GM12892 (cell line): ENCODE results near the gene DSCAML1.
A peak's percentile ranks its signal among the peaks of the same experiment; 100 is the strongest.

Source experiments
- DNase-seq: peaks from one replicate; pipeline ENCODE4 v3.0.0; 2011; ENCODE audit not compliant: insufficient read length
- FAIRE-seq: peaks from 2 replicates; lab custom pipeline; 2011; peaks lifted over from hg19 to GRCh38; lab: Jason Lieb, UNC
- POLR2A ChIP-seq: IDR thresholded peaks from 2 replicates; pipeline ENCODE4 v1.6.1; 2011; ENCODE audit warnings: low read depth, low read length, control low read depth
- POLR2AphosphoS5 ChIP-seq: IDR thresholded peaks from 2 replicates; pipeline ENCODE4 v1.6.1; 2011; ENCODE audit warnings: low read depth, low read length, control low read depth
- TAF1 ChIP-seq: IDR thresholded peaks from 2 replicates; pipeline ENCODE4 v1.6.1; 2011; ENCODE audit warnings: low read depth, mild to moderate bottlenecking, control low read depth, low read length, borderline replicate concordance

DSCAML1 gene

DNA sequence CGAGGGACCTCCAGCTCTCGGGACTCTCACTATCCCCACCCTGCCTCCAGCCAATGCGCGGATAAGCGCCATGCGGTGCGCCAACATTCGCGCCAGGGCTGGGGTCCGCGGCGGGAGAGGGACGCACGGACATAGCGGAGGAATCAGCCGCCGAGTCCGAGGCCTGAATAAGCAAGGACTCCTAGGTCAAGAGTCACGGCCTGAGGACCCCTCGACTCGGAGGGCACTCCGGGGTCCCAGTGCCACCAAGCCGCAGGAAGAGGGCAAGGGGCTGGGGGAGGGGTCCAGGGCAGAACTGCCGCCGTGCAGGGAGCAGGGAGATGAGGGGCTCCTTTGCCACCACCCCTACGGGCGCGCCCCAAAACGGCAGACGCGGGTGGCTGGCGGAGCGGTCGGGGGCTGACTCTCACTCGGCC is 552 bp downstream of the DSCAML1 start:
- TF ChIP-seq TAF1 (no peak), POLR2A (no peak), POLR2AphosphoS5 (no peak)
- DNase-seq = no peak
- no peak for FAIRE-seq

DNA sequence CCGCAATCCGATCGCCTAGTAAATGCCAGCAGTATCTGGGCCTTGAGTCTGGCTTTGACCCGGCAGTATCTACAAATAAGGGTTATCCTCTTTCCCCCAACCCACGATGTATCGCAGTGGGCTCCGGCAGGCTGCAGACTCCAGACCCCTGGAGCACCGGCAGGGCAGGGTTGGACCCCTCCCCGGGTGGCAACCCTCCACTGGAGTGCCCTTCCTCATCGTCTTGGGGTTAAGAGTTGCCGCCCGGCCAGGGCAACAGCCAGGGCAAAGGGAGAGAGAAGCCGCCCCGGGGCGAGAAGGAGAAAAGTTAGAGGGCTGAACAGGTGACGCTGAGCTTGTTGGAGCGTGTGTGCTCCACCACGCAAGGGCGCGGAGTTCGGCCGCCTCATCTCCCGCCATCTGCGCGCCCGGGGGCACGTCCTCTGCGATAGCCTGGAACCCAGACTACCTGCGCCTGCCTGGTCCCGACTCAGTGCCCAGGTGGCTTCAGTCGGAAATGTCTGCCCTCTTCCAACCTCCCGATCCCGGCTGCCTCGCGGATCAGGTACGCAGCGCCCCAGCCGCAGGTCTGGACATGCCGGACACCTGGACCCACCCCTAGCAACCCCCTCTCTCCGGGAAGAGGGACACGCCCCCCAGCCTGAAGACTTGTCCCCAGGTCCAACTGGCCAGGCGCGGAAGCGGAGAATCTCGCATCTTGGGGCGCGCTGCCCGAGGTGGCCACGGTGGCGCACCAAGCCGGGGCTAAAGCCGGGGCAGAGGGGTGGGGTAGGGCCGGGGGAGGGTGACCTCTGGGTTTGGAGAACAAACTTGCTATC is 1.2 kb downstream of the DSCAML1 start:
- FAIRE-seq (no peak), DNase-seq (no peak)
- no peak for TF ChIP-seq POLR2A
- no peak for TF ChIP-seq TAF1
- no peak for TF ChIP-seq POLR2AphosphoS5

DNA sequence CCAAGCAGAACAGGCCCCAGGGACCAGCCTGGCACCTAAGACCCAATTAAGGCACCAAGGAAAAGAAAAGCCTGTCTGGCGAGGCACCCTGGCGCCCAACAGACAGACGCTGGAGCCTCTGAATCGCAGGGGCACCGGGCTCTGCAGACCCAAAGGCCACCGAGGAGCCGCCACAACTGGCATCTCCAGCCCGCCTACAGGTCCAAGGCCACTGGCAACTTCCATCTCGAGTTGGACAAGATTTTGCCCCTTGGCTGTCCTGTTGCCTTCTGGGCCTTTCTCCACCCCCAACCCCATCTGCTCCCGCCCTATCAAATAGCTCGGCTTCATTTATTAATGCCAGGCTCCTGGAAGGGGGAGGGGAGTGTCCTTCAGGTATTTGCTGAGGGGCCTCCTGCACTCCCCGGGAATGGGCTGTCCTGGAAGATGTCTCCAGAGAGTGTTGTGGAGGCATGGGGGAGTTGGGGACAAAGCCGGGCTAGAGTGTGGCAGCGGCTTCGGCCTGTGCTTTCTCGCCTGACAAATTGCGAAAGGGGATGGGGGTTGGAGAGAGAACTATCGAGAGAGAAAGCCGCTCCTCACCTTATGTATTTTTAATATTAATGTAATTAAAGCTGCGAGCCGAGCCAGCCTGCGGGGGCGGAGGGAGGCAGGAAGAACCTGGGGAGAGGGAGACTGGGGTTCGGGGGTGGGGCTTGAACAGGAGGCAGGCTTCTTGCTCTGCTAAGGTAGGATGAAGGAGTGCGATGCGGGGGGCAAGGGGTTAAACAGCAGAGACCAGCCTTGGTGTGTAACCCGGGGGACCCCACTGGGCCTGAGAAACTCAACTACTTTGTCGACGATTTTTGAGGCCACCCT is 2.0 kb downstream of the DSCAML1 start:
- DNase-seq (no peak), FAIRE-seq (no peak)
- TF ChIP-seq POLR2AphosphoS5 (no peak), POLR2A (no peak), TAF1 (no peak)

DNA sequence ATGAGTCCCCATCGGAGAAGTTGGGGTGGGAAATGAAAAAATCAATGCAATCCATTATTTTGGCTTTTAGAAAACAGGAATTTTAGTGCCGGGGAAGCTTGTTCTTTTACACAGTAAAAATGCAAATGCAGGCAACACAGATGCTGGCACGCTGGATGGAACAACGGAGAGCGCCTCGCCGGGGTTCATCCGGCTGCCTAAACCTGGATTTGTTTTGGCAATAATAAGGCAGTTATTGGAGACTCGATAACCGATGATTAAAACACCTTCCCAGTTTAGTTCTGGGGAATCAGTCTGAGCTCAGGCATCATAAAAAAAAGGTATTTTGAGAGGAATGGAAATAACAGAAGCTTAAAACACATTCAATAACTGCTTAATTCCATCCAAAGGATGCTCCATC is 2.9 kb downstream of the DSCAML1 start:
- FAIRE-seq (no peak), DNase-seq (no peak)
- no peak for TF ChIP-seq POLR2AphosphoS5
- no peak for TF ChIP-seq POLR2A
- TF ChIP-seq TAF1 = no peak

DNA sequence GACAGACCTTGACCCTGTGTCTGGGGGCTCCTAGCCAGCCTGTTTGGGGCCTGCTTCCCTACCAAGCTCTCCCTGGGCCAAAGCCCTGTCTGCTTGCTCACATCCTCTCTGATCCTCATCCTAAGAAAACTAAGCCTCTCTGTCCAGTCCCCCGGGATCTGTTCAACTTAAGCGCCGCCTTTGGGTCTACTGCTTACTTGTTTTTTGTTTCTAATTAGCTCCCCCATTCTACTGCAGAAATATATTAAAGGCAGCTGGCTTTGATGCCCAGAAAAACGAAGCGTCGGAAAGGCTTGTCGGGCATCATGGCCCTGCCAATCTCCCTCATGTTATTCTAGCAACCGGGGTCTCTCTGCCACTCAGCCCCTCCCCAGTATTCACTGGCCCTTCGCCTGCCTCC is 3.4 kb downstream of the DSCAML1 start:
- TF ChIP-seq POLR2A (no peak), POLR2AphosphoS5 (no peak), TAF1 (no peak)
- FAIRE-seq (no peak), DNase-seq (no peak)

DNA sequence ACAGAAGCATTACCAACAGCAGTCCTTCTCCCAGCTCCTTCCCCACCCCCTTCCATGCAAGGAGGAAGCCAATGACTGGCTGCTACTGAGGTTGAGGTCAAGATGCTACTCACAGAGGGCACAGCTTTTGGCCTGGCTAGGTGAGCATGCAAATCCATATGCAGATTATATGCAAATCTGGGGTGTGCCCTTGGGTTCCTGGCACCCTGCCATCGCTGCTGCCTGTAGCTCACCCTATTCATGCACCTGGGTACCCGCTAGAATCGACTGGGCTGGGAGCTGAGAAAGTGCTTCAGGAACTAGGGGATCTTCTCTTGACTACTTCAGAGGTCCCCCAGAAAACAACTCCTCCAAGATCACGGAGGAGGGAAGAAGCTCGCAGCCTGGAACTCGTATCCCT is 4.0 kb downstream of the DSCAML1 start:
- TF ChIP-seq TAF1 (no peak), POLR2A (no peak), POLR2AphosphoS5 (no peak)
- DNase-seq = no peak
- FAIRE-seq = peak; percentile 9

DNA sequence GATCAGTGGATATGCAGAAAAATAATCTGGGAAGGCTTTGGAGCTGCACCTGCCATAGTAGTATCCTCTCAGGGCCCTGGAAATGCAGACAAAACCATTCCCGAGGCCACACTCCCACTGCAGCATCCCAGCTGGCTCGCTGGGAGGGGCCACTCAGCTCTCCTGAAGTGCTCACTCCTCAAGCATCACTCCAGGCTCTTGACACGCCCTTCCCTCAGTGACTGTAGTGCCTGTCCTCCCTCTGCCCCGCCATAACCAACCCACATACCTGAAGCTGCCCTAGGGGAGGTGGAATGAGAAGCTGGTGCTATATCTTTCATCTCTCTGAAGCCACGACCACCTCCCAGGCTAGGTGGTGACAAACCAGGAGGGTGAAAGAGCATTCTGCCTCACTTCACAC is 4.8 kb downstream of the DSCAML1 start:
- FAIRE-seq (no peak), DNase-seq (no peak)
- TF ChIP-seq TAF1 = no peak
- no peak for TF ChIP-seq POLR2AphosphoS5
- TF ChIP-seq POLR2A = no peak

DNA sequence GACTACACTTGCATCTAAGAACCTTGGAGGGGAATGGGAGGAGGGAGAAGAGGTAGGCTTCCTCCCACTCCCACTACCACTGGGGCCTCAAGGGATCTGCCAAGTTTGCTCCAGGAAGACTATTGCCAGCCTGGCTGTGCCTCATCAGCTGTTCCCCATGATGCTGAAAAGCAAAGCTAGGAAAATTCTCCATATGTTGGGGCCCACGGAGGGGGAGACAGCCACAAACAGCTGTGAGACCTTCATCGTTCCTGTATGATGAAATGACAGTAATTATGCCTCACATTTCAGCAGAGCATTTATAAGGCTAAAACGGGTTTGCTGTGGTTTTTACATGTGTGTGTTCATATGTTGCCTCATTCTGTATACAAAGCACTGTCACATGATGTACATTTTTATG is 6.7 kb downstream of the DSCAML1 start:
- no peak for TF ChIP-seq POLR2AphosphoS5
- no peak for TF ChIP-seq POLR2A
- no peak for TF ChIP-seq TAF1
- DNase-seq = no peak
- FAIRE-seq = no peak

DNA sequence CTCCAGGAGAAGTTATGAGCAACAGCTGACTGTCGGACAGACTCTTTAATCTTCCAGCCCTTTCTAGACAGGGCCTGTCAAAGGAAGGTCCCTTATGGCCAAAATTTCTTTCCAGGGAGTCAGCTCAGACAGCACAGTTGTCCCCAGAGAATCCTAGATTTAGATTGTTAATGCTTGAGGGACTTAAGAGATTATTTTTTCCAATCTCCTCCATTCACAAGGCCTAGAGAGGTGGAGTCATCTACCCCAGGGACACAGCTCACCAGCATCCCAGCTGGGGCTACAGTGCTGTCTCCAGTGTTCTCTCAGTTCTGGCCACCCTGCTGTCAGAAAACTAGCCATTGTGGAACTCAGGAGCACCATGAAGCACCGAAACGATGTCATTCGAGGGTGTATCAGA is 7.8 kb downstream of the DSCAML1 start:
- TF ChIP-seq POLR2A (no peak), TAF1 (no peak), POLR2AphosphoS5 (no peak)
- DNase-seq (no peak), FAIRE-seq (no peak)

DNA sequence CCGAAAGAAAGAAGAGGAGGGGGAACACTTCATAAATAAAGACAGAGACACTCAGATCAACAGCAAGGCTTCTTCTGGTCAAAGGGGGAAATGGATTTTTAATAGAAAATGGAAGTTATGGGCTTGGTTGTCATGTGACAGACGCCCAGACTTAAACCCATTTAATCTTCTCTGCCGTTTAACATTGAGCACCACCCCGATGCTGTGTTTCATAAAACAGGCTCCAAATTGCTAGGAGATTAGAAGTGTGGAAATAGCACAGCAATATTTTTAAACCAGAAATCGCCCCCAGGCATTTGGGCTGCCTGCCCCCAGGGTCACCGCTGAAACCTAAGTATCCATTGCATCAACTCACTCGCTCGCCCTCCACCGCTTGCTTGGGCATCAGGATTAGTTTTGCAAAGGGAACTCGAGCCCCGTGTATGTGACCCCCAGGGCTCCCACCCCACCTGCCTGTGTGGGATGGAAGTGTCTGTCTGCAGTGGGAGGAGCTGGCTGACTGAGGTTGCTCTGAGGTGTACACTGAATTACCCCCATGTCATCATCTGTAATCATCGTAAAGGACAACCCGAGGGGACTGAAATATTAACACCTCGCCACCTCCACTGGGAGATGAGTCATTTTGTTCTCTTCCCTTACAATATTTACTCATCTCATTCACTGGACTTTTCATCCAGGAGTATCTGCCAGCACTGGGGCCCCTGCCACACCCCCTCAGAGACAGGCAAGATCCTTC is 10.7 kb downstream of the DSCAML1 start:
- no peak for DNase-seq
- no peak for TF ChIP-seq POLR2AphosphoS5
- no peak for TF ChIP-seq POLR2A
- no peak for TF ChIP-seq TAF1
- FAIRE-seq = no peak

DNA sequence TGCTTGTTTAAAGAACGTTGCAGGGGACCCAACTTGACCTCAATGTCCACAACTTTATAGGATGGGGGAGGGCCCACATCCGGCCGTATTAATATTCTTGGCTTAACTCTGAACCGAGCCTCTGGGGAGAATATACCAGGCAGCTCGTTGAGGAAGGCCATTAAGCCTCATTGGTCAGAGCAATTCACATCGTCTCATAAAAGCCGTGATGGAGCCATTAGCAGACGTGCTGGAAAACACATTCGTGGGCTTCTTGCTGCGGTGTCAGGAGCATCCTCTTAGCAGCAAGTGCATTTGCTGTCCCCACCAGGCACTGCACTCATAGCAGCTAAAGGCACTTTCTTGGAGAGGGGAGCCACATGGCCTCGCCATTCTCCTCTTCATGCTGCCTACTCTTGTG is 14.9 kb downstream of the DSCAML1 start:
- DNase-seq (no peak), FAIRE-seq (no peak)
- no peak for TF ChIP-seq TAF1
- no peak for TF ChIP-seq POLR2A
- no peak for TF ChIP-seq POLR2AphosphoS5
